D721Med (cell line): Measurements from ENCODE around the gene SRRD.

Source experiments
- DNase-seq: peaks from one replicate; pipeline ENCODE4 v3.0.0; 2011; ENCODE audit warnings: low spot score; ENCODE audit not compliant: insufficient read length
- FAIRE-seq: peaks from 2 replicates; lab custom pipeline; 2011; peaks lifted over from hg19 to GRCh38; lab: Jason Lieb, UNC
- TF ChIP-seq, protein P1 (sequence below): IDR thresholded peaks from 2 replicates; pipeline ENCODE4 v1.5.1; 2012; ENCODE audit warnings: mild to moderate bottlenecking, control low read depth; ENCODE audit not compliant: insufficient read depth; ENCODE audit errors: missing control alignments

The SRRD gene

DNA sequence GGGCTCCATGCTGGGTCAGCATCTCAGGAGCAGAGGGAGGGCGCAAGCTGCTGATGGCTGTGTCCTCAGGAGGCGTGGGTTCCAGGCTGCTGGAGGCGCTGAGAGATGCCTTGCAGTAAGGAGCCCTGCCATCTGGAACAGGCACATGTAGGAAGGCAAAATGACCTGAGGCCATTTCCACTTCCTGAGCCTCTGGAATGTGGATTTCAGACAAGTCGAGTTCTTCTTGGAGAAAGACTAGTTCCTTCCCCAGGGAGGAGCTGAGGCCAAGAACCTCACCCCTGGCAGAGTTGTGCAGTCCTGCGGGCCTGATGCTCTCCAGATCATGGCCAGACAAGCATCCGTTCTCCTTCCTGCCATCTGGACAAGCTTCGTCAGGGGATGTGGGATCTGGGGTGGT, 19.4 kb upstream of the SRRD start:
- TF ChIP-seq, protein P1, sequence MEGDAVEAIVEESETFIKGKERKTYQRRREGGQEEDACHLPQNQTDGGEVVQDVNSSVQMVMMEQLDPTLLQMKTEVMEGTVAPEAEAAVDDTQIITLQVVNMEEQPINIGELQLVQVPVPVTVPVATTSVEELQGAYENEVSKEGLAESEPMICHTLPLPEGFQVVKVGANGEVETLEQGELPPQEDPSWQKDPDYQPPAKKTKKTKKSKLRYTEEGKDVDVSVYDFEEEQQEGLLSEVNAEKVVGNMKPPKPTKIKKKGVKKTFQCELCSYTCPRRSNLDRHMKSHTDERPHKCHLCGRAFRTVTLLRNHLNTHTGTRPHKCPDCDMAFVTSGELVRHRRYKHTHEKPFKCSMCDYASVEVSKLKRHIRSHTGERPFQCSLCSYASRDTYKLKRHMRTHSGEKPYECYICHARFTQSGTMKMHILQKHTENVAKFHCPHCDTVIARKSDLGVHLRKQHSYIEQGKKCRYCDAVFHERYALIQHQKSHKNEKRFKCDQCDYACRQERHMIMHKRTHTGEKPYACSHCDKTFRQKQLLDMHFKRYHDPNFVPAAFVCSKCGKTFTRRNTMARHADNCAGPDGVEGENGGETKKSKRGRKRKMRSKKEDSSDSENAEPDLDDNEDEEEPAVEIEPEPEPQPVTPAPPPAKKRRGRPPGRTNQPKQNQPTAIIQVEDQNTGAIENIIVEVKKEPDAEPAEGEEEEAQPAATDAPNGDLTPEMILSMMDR = no peak
- no peak for FAIRE-seq

DNA sequence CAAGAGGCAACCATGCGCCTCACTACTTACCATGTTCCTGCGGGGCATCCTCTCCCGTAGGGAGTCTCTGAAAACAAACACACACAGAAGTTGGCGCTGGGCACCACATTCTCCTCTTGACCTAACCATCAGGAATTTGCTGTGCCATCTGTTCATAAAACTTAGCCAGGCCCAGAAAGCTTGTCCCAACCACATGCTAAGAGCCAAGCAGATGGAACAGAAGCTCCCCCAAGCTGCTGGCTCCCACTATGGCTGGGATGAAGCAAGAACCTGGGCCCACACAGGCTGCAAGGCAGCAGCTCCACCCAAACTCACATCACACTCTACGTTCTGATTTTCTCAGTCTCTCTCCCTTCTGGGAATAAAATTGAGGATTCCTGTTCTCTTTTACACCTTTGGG, 17.5 kb upstream of the SRRD start:
- TF ChIP-seq, protein P1 = peak; percentile 23
- no peak for DNase-seq
- no peak for FAIRE-seq

More for the DNA sequence above, 19.4 kb upstream of the SRRD start:
- no peak for DNase-seq

DNA sequence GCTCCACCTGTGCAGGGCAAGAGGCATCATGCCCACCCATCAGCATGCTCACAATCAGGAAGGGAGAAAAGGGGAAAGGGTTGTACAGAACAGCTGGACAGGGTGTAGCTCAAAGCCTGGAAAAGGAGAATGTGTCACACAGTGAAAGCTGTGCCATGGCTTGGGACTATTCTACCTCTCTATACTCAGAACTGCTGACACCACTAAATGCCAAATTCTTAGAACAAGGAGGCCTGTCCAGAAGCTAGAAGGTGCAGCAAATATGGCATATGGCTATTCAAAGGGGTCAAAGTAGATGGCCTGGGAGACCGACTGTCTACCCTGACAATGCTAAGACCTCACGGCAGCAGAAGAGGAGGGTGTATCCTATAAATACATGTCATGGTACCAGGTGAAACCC, 12.9 kb upstream of the SRRD start:
- TF ChIP-seq, protein P1 = no peak
- FAIRE-seq = no peak

DNA sequence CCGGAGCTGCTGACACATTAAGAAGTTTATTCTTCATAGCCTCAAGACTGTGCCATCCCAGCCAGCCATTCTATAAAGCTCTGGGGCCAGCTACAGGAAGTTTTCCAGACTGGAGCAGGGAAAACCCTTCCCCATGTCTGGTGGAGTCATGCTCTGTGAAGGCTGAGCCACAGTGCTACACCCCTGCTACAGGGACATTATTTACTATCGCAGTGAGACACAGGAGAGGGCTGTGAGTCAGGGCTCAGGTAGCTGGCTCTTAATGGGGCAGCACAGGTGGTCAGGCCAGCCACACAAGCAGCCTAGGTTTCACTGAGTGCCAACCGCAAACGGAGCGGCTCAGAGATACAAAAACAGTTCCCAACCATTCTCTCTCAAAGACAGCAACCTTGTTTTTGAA, 12.2 kb upstream of the SRRD start:
- DNase-seq (no peak), FAIRE-seq (no peak)
- TF ChIP-seq, protein P1 = no peak

More for the DNA sequence above, 12.9 kb upstream of the SRRD start:
- DNase-seq = no peak

DNA sequence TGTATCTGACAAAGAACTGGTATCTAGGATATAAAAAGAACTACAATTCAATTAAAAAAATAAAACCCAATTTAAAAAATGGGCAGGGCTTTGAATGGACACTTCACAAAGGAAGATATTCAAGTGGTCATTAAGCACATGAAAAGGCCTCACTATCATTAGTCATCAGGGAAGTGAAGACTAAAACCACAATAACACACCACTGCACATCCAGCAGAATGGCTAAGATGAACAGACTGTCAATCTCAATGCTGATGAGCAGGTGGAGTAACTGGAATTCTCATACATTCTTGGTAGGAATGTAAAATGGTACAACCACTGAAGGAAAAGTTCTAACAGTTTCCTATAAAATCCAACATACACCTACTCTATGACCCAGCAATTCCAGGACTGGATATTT, 9.0 kb upstream of the SRRD start:
- FAIRE-seq = no peak
- TF ChIP-seq, protein P1 = no peak
- no peak for DNase-seq

DNA sequence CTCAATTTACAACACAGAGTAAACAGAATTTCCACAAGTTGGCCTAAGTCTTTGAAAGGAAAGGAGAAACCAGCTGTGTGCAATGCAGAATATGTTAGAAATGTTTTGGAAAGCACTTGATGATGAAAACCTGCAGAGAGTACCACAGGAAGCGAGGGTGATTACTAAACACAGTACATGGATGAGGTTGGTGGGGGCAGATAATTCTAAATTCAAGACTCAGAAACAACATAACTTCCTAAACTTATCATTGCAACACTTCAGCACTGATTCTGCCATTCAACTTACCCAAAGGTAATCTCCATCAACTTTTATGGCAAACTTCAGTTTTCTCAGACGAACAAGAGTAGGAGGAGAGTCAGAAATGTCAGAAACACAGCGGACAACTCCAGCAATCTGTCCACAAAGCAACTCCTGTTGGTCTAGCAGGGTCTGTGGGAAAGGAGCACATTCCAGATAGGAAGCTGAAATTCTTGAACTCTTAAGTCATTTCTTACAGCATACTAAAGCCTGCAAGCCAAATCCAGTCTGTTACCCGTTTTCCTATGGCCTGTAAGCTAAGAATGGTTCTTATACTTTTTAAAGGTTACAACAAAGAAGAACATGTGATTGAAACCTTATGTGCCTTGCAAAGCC, 6.9 kb upstream of the SRRD start:
- TF ChIP-seq, protein P1 = no peak
- DNase-seq = no peak
- no peak for FAIRE-seq

DNA sequence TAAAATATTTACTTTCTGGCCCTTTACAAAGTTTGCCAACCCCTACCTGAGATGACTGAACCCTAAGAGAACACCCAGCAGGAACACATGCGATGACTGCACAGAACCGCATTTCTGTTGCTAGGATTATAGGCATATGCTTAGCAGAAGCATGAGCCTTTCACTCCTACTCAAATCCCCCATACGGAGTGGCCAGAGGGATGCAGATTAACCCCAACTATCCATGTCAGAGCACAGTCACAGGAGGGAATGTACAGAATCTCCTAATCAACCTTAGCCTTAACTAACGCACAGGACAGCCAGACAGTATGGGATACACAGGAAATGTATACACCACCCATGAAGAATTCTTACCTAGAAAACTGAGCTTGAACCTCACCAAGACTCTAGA, 6.3 kb upstream of the SRRD start:
- TF ChIP-seq, protein P1 = no peak
- FAIRE-seq (no peak), DNase-seq (no peak)
